Uterus (tissue), 2 donors: ENCODE results near the gene GRK5.

Source experiments
- POLR2A ChIP-seq, 2 donors: fragments of 450-650 bp; IDR thresholded peaks; one replicate each; pipeline ENCODE4 v1.6.1; 2016; ENCODE audit warnings: antibody characterized with exemption in 2 of 2, mild to moderate bottlenecking in 1 of 2, moderate library complexity in 1 of 2
- TF ChIP-seq, protein P1 (sequence below), 4 experiments: fragments of 200-600 bp in 2 of 4; fragments of 450-650 bp in 2 of 4; sonication (generic) in 2 of 4; IDR thresholded peaks; one replicate each; pipeline ENCODE4 v1.5.1; 2016 to 2019; ENCODE audit warnings: antibody characterized with exemption in 4 of 4, mild to moderate bottlenecking in 2 of 4, moderate library complexity in 1 of 4

DNA sequence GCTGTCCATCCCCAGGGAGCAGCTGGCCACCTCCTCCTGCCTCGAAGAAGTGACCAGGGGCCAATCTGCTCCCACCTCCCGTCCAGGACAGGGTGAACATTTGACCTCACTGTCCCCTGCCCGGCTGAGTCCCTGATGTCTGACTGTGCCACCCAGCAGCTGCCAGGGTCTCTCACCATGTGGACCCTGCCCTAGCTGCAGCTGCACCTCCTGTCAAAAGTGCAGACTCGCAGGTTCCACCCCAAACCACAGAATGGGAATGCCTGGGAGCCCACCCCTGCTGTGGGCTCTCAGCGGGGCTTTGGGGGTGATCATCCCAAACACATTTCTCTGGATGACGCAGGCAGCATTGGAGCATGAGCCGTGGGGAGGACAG is 249.1 kb downstream of the GRK5 start:
- TF ChIP-seq, protein P1, sequence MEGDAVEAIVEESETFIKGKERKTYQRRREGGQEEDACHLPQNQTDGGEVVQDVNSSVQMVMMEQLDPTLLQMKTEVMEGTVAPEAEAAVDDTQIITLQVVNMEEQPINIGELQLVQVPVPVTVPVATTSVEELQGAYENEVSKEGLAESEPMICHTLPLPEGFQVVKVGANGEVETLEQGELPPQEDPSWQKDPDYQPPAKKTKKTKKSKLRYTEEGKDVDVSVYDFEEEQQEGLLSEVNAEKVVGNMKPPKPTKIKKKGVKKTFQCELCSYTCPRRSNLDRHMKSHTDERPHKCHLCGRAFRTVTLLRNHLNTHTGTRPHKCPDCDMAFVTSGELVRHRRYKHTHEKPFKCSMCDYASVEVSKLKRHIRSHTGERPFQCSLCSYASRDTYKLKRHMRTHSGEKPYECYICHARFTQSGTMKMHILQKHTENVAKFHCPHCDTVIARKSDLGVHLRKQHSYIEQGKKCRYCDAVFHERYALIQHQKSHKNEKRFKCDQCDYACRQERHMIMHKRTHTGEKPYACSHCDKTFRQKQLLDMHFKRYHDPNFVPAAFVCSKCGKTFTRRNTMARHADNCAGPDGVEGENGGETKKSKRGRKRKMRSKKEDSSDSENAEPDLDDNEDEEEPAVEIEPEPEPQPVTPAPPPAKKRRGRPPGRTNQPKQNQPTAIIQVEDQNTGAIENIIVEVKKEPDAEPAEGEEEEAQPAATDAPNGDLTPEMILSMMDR (IDR thresholded peaks at IDR 0.05), result no peak
- no peak for TF ChIP-seq POLR2A (IDR thresholded peaks at IDR 0.05)
